GM23248 (cell line): ENCODE results near the gene PAXX. TPM values are rescaled to one million over a fixed set of nuclear protein-coding genes. Genes with fewer than 3 reads are reported as not detected.

Experiments
- DNase-seq: peaks from one replicate; pipeline ENCODE4 v3.0.0-alpha.2; 2015
- H2AFZ ChIP-seq: fragments of 200-600 bp; sonication (generic); 2 replicates; pipeline ENCODE4 v1.6.1; 2016; ENCODE audit warnings: antibody characterized with exemption
- H3F3A ChIP-seq: fragments of 200-600 bp; sonication (generic); 2 replicates; pipeline ENCODE4 v1.6.1; 2016; ENCODE audit warnings: mild to moderate bottlenecking, antibody characterized with exemption, mixed run types; ENCODE audit not compliant: insufficient read depth
- H3K27ac ChIP-seq: fragments of 200-600 bp; sonication (generic); 2 replicates; pipeline ENCODE4 v1.5.1; 2016; ENCODE audit warnings: mild to moderate bottlenecking
- H3K27me3 ChIP-seq: fragments of 200-600 bp; sonication (generic); replicated peaks from 2 replicates; pipeline ENCODE4 v1.6.1; 2016; ENCODE audit warnings: mild to moderate bottlenecking; ENCODE audit not compliant: insufficient read depth
- H3K36me3 ChIP-seq: fragments of 200-600 bp; sonication (generic); 2 replicates; pipeline ENCODE4 v1.6.1; 2016; ENCODE audit warnings: low read depth, mild to moderate bottlenecking
- H3K4me1 ChIP-seq: fragments of 200-600 bp; sonication (generic); 2 replicates; pipeline ENCODE4 v1.6.1; 2016; ENCODE audit warnings: mild to moderate bottlenecking; ENCODE audit not compliant: insufficient read depth
- H3K4me2 ChIP-seq: fragments of 200-600 bp; sonication (generic); one replicate; pipeline ENCODE4 v1.6.1; 2016; ENCODE audit warnings: mild to moderate bottlenecking; ENCODE audit not compliant: unreplicated experiment
- H3K4me3 ChIP-seq: fragments of 200-600 bp; sonication (generic); 2 replicates; pipeline ENCODE4 v1.5.1; 2016; ENCODE audit warnings: mild to moderate bottlenecking
- H3K79me2 ChIP-seq: fragments of 200-600 bp; sonication (generic); 2 replicates; pipeline ENCODE4 v1.6.1; 2016; ENCODE audit warnings: mild to moderate bottlenecking; ENCODE audit not compliant: insufficient read depth
- H3K9ac ChIP-seq: fragments of 200-600 bp; sonication (generic); 2 replicates; pipeline ENCODE4 v1.6.1; 2016; ENCODE audit warnings: mild to moderate bottlenecking
- H3K9me2 ChIP-seq: fragments of 200-600 bp; sonication (generic); 2 replicates; pipeline ENCODE4 v1.6.1; 2016; ENCODE audit warnings: mixed run types, mild to moderate bottlenecking, moderate library complexity; ENCODE audit not compliant: insufficient read depth
- H3K9me3 ChIP-seq: fragments of 200-600 bp; sonication (generic); one replicate; pipeline ENCODE4 v1.6.1; 2017; ENCODE audit warnings: low read depth
- H4K20me1 ChIP-seq: fragments of 200-600 bp; sonication (generic); 2 replicates; pipeline ENCODE4 v1.6.0; 2016; ENCODE audit not compliant: insufficient read depth
- EZH2 ChIP-seq: fragments of 200-600 bp; sonication (generic); IDR thresholded peaks from 2 replicates; pipeline ENCODE4 v1.6.1; 2018; ENCODE audit warnings: antibody characterized with exemption, mild to moderate bottlenecking; ENCODE audit not compliant: insufficient read depth, poor library complexity, severe bottlenecking
- EZH2phosphoT487 ChIP-seq: fragments of 200-600 bp; sonication (generic); IDR thresholded peaks from 2 replicates; pipeline ENCODE4 v1.6.1; 2018; ENCODE audit warnings: antibody characterized with exemption, moderate library complexity, mild to moderate bottlenecking, low read depth; ENCODE audit not compliant: insufficient read depth
- WGBS, 2 experiments: methylation state at CpG; one replicate each; pipeline ENCODE4 v1.1.6; 2015 to 2017; ENCODE audit warnings: low lambda C conversion rate in 2 of 2, low coverage in 1 of 2; ENCODE audit errors: missing lambda C conversion rate in 2 of 2; 5-methylcytosine and 5-hydroxymethylcytosine counted together
- in situ Hi-C: fragments of 300-500 bp; cut with MboI; formaldehyde crosslinking; loops from 2 replicates; pipeline ENCODE4 v1.15.0; 2020
- polyA plus RNA-seq: library from polyadenylated mRNA; unstranded; fragments of >200 nt; fragmentation: Nextera tagmentation; extraction: Ambion mirVana; gene quantifications from 2 replicates; pipeline ENCODE4 v1.2.1, GENCODE V29; 2016
- total RNA-seq: library from RNA; depleted of rRNA; stranded (reverse); fragments of >200 nt; shearing (Covaris generic); gene quantifications from 2 replicates; pipeline ENCODE4 v1.2.3, GENCODE V29; 2014

PAXX gene
- total and polyA plus RNA-seq, 2 experiments from 2014 or later = 52.2 to 54.5 TPM

GRCh38 chr9:136956604-136957003, 35.6 kb upstream of the PAXX start:
- Histone ChIP-seq H2AFZ (no peak overlapping the region), H3K9me2 (no peaks in the 10 kb centered on the region), H3K9ac (no peak overlapping the region), H3K4me3 (no peak overlapping the region), H3K4me2 (no peak overlapping the region), H4K20me1 (no peaks in the 10 kb centered on the region), H3K36me3 (no peaks in the 10 kb centered on the region), H3K27ac (no peak overlapping the region), H3K4me1 (no peaks in the 10 kb centered on the region), H3F3A (no peaks in the 10 kb centered on the region), H3K27me3 (no peaks in the 10 kb centered on the region; the same call in 1 of the 2 replicates), H3K9me3 (no peaks in the 10 kb centered on the region), H3K79me2 (no peaks in the 10 kb centered on the region)
- WGBS, 2 experiments = 73 to 89% methylated on average over 4 of the region's 4 CpGs
- no peak for TF ChIP-seq EZH2phosphoT487
- no peak for TF ChIP-seq EZH2
- in situ Hi-C loops = no loop called here
- no peak for DNase-seq

- WGBS, 2 experiments = 77% methylated on average over 1 of the region's 1 CpG; no CpG with 5 or more reads in 1 of the 2 experiments
- TF ChIP-seq EZH2phosphoT487 (no peak), EZH2 (no peak)
- in situ Hi-C loops = no loop called here
Measured at GRCh38 chr9:136957461-136957860, 34.8 kb upstream of the PAXX start.

GRCh38 chr9:136957901-136958300, 34.3 kb upstream of the PAXX start:
- in situ Hi-C loops = no loop called here
- H3F3A ChIP-seq = no peaks in the 10 kb centered on the region
- H3K9me2 ChIP-seq = no peaks in the 10 kb centered on the region
- no peaks in the 10 kb centered on the region for H3K79me2 ChIP-seq
- no peaks in the 10 kb centered on the region for H3K9me3 ChIP-seq
- H3K9ac ChIP-seq = no peak overlapping the region
- H3K27me3 ChIP-seq = no peaks in the 10 kb centered on the region; the same call in 1 of the 2 replicates
- H3K4me3 ChIP-seq = no peak overlapping the region
- DNase-seq = no peak
- H3K4me1 ChIP-seq = no peaks in the 10 kb centered on the region
- TF ChIP-seq EZH2 = no peak
- TF ChIP-seq EZH2phosphoT487 = no peak
- H3K27ac ChIP-seq = no peak overlapping the region
- H3K4me2 ChIP-seq = no peak overlapping the region
- H2AFZ ChIP-seq = no peak overlapping the region
- 82 to 83% methylated on average over 6 of the region's 6 CpGs for WGBS, 2 experiments
- H3K36me3 ChIP-seq = no peaks in the 10 kb centered on the region
- H4K20me1 ChIP-seq = no peaks in the 10 kb centered on the region

More at GRCh38 chr9:136957461-136957860, 34.8 kb upstream of the PAXX start:
- H3K79me2 ChIP-seq = no peaks in the 10 kb centered on the region
- H3K4me2 ChIP-seq = no peak overlapping the region
- no peak overlapping the region for H2AFZ ChIP-seq
- H3K27me3 ChIP-seq = no peaks in the 10 kb centered on the region; the same call in 1 of the 2 replicates
- H3K9me3 ChIP-seq = no peaks in the 10 kb centered on the region
- no peak for DNase-seq
- H3F3A ChIP-seq = no peaks in the 10 kb centered on the region
- H3K27ac ChIP-seq = no peak overlapping the region
- no peaks in the 10 kb centered on the region for H3K4me1 ChIP-seq
- H3K4me3 ChIP-seq = no peak overlapping the region
- H3K9me2 ChIP-seq = no peaks in the 10 kb centered on the region
- H4K20me1 ChIP-seq = no peaks in the 10 kb centered on the region
- H3K9ac ChIP-seq = no peak overlapping the region
- no peaks in the 10 kb centered on the region for H3K36me3 ChIP-seq

GRCh38 chr9:136958473-136958872, 33.7 kb upstream of the PAXX start:
- no peaks in the 10 kb centered on the region; the same call in 1 of the 2 replicates for H3K27me3 ChIP-seq
- in situ Hi-C loops = no loop called here
- H3K27ac ChIP-seq = no peak overlapping the region
- no peaks in the 10 kb centered on the region for H3K9me2 ChIP-seq
- H3K4me3 ChIP-seq = no peak overlapping the region
- no peak overlapping the region for H3K4me2 ChIP-seq
- no peaks in the 10 kb centered on the region for H3K79me2 ChIP-seq
- no peak overlapping the region for H3K9ac ChIP-seq
- no peak for TF ChIP-seq EZH2
- TF ChIP-seq EZH2phosphoT487 = no peak
- H3K36me3 ChIP-seq = no peaks in the 10 kb centered on the region
- no peak for DNase-seq
- no peaks in the 10 kb centered on the region for H3K9me3 ChIP-seq
- H2AFZ ChIP-seq = no peak overlapping the region
- WGBS, 2 experiments = 85 to 92% methylated on average over 7 of the region's 7 CpGs
- H4K20me1 ChIP-seq = no peaks in the 10 kb centered on the region
- no peaks in the 10 kb centered on the region for H3F3A ChIP-seq
- H3K4me1 ChIP-seq = no peaks in the 10 kb centered on the region
